Forelimb muscle (tissue), 1 donor: Measurements from ENCODE around the gene KEAP1. TPM values are rescaled to one million over a fixed set of nuclear protein-coding genes. Genes with fewer than 3 reads are reported as not detected.
"Not testable (repeated sequence)": the region's sequence is repeated elsewhere in the genome, so short reads cannot be mapped to it uniquely, and the experiment has no call there.

Source experiments
- DNase-seq: peaks from one replicate; pipeline ENCODE4 v3.0.0-alpha.2; 2013; ENCODE audit warnings: low read depth
- polyA plus RNA-seq: library from polyadenylated mRNA; unstranded; fragments of 120-200 nt; gene quantifications from one replicate; pipeline ENCODE4 v1.2.1, GENCODE V29; 2013; ENCODE audit not compliant: insufficient read length

Gene KEAP1
- polyA plus RNA-seq, 1 donor, result 66.1 TPM

GRCh38 chr19:10499550-10500246, 3.5 kb downstream of the KEAP1 start:
- no peak for DNase-seq

DNA sequence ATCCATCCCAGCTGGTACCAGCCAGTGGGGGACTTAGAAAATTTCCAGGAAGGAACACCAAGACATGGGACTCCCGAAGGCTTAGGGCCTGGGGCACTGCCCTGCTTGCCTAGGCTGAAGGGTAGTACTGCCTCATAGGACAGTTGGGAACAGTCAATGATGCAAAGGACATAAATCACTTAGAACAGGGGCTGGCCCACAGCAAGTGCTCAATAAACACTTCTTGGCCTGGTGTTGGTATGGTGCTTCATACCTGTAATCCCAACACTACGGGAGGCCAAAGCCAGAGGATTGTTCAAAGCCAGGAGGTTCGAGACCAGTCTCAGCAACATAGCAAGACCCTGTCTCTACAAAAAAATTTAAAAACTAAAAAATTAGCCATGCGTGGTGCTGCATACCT, 5.8 kb downstream of the KEAP1 start:
- DNase-seq, result no peak

DNA sequence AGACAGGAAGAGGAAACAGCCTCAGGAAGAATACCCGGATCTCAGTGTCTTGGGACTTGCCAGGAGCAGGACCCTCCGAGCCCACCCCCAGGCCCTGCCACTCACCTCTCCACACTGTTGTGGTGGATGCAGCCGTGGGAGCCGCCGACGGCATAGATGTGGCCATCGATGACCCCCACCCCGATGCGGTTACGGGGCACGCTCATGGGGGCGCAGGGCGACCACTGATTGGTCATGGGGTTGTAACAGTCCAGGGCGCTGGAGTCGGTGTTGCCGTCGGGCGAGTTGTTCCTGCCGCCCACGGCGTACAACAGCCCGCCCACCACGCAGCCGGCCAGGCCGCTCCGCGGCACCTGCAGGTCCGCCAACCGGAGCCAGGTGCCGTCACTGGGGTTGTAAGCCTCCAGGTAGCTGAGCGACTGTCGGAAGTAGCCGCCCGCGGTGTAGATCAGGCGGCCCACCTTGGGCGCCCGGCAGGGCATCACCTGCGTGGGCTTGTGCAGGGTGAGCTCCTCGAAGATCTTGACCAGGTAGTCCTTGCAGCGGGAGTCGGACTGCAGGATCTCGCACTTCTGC, 11.6 kb downstream of the KEAP1 start:
- DNase-seq, result no peak

DNA sequence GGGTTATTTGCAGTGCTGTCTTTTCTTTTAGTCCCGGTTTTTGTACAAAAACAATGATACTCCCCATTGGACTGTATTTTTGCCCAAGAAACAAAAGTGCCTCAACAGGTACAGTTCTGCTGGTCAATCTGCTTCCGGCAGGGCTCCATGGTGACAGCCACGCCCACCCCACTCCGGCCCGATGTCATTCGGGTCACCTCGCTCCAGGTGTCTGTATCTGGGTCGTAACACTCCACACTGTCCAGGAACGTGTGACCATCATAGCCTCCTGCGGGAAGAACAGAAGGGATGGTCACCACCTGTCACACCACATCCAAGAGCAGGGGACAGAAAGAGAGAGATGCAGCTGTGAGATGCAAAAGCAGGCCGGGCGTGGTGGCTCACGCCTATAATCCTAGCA, 16.6 kb downstream of the KEAP1 start:
- no peak for DNase-seq

- peak; percentile 89 for DNase-seq
Measured at GRCh38 chr19:10478903-10479384, 24.2 kb downstream of the KEAP1 start.

DNA sequence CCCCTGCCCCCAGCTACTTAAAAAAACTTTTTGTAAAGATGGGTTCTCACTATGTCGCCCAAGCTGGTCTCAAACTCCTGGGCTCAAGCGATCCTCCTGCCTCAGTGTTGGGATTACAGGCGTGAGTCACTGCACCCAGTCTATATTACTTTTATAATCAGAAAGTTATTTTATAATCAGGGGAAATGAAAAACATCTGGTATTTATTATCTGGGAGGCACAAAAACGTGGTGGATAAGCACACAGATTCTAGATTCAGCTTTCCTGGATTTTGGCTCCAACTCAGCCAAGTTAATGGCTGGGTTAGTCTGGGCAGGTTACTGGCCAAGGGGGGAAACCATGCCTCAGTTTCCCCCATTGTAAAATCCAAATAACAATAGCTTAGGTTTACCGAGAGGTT, 24.7 kb downstream of the KEAP1 start:
- DNase-seq, result no peak

DNA sequence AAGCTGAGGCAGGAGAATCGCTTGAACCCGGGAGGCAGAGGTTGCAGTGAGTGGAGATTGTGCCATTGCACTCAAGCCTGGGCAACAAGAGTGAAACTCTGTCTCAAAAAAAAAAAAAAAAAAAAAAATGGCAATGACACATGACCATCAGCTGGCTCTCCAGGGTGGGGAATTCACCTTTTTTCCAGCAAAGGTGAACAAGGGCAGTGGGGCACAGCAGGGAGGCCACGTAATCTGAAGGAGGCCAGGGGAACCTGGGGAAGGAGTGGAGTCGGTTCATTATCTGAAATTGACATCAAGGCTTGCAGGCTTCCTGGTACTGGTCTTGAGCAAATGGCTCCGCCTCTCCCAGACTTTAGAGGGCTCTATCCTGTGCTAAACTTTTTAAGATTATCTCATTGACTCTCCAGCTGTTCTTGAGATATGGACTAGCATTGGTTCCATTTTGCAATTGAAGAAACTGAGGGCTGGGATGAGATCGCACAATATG, 28.1 kb downstream of the KEAP1 start:
- DNase-seq, result no peak

DNA sequence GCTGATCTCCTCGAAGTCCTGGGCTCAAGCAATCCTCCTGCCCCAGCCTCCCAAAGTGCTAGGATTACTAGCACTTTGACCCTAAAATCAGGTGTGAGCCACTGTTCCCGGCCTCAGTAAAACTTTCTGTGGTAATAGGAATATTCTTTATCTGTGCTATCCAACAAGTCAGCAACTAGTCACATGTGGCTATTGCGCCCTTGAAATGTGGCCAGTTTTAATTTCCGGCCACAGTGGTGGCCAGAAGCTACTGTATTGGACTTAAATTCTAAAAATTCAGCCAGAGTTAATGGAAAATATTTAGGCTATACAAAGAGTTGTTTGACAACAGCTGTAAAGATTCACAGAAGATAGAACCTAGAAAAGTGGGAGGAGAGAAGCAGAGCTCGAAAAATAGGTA, 30.0 kb downstream of the KEAP1 start:
- DNase-seq, result no peak

DNA sequence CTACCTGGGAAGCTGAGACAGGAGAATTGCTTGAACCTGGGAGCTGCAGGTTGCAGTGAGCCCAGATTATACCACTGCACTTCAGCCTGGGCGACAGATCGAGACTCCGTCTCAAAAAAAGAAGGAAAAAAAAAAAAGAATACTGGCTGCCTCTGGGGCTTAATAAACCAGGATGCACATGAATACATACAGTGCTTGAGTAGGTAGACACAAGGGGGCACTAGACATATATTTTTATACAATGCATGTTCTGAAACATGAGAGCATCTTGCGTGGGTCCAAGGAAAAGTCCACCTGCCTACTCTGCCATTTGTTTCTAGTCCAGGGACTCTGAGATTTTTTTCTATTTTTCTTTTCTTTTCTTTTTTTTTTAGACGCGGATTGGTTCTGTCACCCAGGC, 31.2 kb downstream of the KEAP1 start:
- DNase-seq, result no peak

DNA sequence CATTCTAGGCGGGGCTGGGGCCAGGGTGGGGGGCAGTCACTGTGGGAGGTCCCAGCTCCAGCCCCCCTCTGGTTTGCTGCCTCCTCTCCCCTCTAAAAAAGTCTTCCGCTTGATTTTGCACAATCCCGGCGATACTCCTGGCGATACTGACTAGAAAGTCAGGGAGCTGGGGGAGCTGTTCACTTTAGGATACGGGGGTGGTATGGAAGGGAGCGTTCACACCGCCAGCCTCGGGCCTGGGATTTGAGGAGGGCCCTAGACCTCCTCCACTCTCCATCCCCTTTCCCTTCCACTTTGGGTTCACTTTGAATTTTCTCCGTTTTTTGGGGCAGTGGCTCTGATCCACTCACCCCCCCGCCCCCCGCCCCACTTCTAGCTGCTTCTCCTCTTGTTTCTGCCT, 35.0 kb downstream of the KEAP1 start:
- DNase-seq, result no peak

DNA sequence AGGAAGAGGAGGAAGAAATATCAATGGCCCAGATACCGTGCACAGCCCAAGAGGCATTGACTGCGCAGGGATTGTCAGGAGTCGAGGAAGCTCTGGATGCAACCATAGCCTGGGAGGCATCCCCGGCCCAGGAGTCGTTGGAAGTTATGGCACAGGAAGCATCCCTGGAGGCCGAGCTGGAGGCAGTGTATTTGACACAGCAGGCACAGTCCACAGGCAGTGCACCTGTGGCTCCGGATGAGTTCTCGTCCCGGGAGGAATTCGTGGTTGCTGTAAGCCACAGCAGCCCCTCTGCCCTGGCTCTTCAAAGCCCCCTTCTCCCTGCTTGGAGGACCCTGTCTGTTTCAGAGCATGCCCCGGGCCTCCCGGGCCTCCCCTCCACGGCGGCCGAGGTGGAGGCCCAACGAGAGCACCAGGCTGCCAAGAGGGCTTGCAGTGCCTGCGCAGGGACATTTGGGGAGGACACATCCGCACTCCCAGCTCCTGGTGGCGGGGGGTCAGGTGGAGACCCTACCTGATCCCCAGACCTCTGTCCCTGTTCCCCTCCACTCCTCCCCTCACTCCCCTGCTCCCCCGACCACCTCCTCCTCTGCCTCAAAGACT, 36.0 kb downstream of the KEAP1 start:
- no peak for DNase-seq

- DNase-seq, result no peak
Measured at GRCh38 chr19:10464456-10464855, 38.7 kb downstream of the KEAP1 start.

GRCh38 chr19:10462557-10462956, 40.6 kb downstream of the KEAP1 start:
- no peak for DNase-seq

DNA sequence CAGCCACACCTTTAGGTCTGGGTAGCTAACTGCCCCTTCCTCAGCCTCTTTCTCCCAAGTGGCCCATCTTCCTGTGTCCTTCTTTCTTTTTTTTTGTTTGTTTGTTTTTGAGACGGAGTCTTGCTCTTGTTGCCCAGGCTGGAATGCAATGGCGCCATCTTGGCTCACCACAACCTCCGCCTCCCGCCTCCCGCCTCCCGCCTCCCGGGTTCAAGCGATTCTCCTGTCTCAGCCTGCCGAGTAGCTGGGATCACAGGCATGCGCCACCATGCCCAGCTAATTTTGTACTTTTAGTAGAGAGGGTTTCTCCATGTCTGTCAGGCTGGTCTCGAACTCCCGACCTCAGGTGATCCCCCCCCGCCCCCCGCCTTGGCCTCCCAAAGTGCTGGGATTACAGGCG, 41.1 kb downstream of the KEAP1 start:
- not testable (repeated sequence) for DNase-seq

GRCh38 chr19:10461047-10461949, 41.9 kb downstream of the KEAP1 start:
- DNase-seq, result no peak

DNA sequence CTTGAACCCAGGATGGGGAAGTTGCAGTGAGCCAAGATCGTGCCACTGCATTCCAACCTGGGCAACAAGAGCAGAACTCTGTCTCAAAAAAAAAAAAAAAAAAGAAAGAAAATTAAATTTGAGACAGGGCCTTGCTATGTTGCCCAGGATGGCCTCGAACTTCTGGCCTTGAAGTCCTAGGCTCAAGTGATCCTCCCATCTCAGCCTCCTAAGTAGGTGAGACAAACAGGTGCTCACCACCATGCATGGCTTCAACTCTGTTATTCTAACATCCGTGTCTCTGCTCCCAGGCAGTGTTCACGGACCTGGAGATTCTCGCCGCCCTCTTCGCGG, 42.5 kb downstream of the KEAP1 start:
- DNase-seq, result no peak

DNA sequence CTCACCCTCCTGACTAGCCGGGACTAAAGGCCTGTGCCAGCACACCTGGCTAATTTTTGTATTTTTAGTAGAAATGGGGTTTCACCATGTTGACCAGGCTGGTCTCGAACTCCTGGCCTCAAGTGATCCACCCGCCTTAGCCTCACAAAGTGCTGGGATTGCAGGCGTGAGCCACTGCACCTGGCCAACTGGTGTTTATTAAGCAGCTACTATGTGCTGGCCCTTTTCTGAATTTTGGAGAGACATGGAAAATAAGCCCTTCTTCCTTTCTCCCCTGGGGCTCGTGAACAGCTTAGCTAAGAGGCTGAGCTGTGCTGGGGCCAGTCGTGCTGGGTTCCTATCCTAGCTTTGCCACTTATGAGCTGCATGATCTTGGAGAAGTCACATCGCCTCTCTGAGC, 44.4 kb downstream of the KEAP1 start:
- DNase-seq, result not testable (repeated sequence)

DNA sequence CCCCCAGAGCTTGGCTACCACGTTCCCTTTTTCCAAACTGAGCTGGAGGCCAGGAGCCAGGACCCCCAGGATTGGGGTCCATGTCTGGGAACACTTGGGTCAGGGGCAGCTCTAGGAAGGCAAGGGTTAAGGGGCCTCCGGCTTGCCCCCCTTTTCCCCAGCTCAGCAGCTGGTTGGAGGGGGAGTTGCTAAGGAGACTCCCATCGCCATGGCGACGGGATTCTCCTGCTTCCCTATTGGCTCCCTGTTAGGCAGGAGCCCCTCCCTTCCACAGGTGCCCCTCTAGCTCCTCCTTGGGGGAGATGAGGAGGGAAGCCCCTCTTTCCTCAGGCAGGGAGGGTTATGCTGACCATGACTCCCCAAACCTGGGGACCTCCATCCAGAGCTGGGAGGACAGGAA, 48.9 kb downstream of the KEAP1 start:
- DNase-seq, result no peak

DNA sequence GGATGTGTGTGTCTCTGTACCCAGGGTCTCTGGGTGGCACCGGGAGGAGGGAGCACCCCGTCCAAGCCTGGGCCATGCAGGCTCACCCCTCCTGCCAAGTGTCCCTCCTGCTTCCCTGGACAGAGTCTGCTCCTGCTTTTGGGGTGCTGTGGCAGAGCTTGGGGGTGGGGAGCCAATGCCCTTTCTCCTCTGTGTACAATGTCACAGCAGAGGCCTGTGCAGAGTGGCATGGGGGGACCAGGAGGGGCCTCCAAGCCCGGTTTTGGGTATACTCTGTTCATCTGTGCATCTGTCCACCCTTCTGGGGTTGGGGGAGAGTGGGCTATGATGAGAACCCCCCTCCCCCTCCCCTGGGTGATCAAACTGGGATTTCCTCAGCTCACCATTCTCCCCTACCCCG, 49.3 kb downstream of the KEAP1 start:
- no peak for DNase-seq

GRCh38 chr19:10452726-10453618, 50.2 kb downstream of the KEAP1 start:
- no peak for DNase-seq
